D721Med (cell line): ENCODE data around the gene EEPD1.
A peak's percentile ranks its signal among the peaks of the same experiment; 100 is the strongest.

Experiments used
- DNase-seq: peaks from one replicate; pipeline ENCODE4 v3.0.0; 2011; ENCODE audit warnings: low spot score; ENCODE audit not compliant: insufficient read length
- FAIRE-seq: peaks from 2 replicates; lab custom pipeline; 2011; peaks lifted over from hg19 to GRCh38; lab: Jason Lieb, UNC
- TF ChIP-seq, protein P1 (sequence below): IDR thresholded peaks from 2 replicates; pipeline ENCODE4 v1.5.1; 2012; ENCODE audit warnings: mild to moderate bottlenecking, control low read depth; ENCODE audit not compliant: insufficient read depth; ENCODE audit errors: missing control alignments

The EEPD1 gene

GRCh38 chr7:36131026-36131425 lies 22.0 kb upstream of the EEPD1 start:
- TF ChIP-seq, protein P1, sequence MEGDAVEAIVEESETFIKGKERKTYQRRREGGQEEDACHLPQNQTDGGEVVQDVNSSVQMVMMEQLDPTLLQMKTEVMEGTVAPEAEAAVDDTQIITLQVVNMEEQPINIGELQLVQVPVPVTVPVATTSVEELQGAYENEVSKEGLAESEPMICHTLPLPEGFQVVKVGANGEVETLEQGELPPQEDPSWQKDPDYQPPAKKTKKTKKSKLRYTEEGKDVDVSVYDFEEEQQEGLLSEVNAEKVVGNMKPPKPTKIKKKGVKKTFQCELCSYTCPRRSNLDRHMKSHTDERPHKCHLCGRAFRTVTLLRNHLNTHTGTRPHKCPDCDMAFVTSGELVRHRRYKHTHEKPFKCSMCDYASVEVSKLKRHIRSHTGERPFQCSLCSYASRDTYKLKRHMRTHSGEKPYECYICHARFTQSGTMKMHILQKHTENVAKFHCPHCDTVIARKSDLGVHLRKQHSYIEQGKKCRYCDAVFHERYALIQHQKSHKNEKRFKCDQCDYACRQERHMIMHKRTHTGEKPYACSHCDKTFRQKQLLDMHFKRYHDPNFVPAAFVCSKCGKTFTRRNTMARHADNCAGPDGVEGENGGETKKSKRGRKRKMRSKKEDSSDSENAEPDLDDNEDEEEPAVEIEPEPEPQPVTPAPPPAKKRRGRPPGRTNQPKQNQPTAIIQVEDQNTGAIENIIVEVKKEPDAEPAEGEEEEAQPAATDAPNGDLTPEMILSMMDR = no peak
- no peak for FAIRE-seq
- DNase-seq = no peak

DNA sequence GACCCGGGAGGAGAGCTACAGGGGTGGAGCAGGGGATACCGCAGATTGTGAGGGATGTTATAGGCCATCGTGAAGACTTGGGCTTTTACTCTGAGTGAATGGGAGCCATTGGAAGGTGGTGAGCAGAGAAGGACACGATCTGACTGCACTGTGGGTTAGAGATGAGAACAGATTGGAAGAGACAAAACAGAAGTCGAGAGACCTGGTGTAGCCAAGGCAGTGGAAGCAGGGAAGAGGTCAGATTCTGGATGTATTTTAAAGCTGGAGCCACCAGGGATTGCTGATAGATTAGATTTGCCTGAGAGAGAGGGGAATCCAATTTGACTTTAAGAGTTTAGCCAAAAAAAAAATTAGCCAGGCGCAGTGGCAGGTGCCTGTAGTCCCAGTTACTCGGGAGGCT lies 21.6 kb upstream of the EEPD1 start:
- FAIRE-seq = no peak
- no peak for DNase-seq
- TF ChIP-seq, protein P1 = no peak

DNA sequence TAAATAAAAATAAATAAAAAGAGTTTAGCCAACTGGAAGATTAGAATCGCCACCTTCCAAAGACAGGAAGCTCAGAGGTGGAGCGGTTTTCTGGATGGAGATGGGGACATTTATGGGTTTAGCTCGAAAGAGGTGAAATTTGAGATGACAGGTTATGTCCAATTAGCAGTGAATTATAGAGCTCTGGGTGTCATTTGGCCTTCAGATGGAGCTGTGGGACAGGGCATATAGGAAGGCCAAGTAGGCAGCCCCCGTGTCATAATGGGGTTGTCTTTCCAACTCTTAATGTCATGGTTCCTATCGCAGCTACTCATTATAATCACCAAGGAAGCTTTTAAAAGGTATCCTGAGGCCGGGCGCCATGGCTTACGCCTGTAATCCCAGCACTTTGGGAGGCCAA lies 21.0 kb upstream of the EEPD1 start:
- TF ChIP-seq, protein P1 = peak; percentile 11
- no peak for DNase-seq
- no peak for FAIRE-seq

DNA sequence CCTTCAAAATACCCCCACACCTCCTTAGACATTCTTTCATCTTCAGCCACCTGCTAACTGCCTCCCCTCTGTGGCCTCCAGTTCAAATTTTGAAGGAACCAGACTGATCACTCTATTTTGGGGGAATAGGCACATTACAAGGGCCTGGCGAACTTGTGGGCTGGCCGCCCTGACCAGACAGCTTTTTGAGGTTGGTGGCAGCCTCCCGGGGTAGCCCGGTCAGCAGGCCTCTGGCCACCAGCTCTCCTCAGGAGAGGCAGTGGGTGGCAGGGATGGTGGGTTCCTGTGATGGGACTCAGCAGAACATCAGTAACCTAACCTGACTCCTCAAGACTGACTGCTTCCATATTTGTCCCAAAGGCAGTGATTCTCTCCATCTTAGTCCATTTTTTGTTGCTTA lies 17.4 kb upstream of the EEPD1 start:
- TF ChIP-seq, protein P1 = no peak
- FAIRE-seq (no peak), DNase-seq (no peak)

DNA sequence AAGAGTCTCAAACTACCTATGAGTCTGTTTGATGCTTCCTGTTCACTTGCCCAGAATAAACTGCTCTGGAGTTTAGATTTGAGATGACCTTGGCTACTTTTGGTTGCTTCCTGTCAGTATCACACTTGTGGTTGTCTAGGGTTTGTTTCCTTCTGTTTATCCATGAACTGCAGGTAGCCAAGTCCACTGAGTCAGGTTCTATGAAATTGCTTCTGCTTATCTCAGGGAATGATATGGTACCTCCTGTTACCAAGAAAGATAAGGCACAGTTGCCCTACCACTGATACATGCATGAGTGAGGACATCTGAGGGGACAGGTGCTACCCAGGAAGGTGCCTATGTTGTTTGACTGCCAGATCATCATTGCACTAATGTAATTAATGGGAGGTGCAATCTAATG lies 15.8 kb upstream of the EEPD1 start:
- FAIRE-seq = no peak
- TF ChIP-seq, protein P1 = no peak
- DNase-seq = no peak

DNA sequence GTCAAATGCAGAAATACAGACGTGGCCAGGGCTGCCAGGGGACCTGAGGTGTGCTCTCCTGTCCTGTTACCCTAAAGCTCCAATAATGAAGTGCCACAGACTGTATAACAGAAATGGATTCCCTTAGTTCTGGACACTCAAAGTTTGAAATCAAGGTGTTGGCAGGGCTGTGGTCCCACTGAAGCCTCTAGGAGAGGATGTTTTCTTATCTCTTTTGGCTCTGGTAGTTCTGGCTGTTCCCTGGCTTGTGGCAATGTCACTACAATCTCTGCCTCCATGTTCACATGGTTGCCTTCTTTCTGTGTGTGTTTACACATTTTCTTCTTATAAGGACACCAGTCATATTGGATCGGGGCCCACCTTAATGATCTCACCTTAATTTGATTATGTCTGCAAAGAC lies 15.3 kb upstream of the EEPD1 start:
- FAIRE-seq = no peak
- TF ChIP-seq, protein P1 = no peak
- DNase-seq = no peak

DNA sequence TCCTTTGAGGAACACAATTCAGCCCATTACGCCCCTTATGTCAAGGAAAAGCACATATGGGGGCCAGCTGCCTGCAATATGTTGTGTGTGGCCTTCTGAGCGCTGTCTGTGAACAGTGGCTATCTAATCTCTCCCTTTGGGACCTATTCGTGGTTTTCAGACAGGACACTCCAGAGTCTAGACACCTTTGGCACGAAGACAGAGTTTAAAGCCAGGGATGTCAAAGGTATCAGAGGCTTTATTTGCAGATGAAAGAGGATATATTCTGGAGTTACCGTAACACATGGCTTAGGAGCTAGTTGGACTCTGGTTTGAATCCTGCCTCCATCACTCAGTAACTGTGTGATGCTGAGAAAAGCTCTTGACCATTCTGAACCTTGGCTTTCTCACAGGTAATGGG lies 14.8 kb upstream of the EEPD1 start:
- DNase-seq (no peak), FAIRE-seq (no peak)
- TF ChIP-seq, protein P1 = no peak
